GM12874 (cell line): ENCODE data around the gene TFRC.

ENCODE experiments used
- CTCF ChIP-seq: IDR thresholded peaks from 2 replicates; pipeline ENCODE4 v1.5.1; 2011; ENCODE audit warnings: low read depth, mild to moderate bottlenecking, control low read depth, low read length, moderate library complexity; ENCODE audit not compliant: insufficient read depth

Gene TFRC

GRCh38 chr3:196093317-196094111 is 11.6 kb upstream of the TFRC start:
- TF ChIP-seq CTCF, result no peak

- no peak for TF ChIP-seq CTCF
Measured at GRCh38 chr3:196087906-196088305, 6.0 kb upstream of the TFRC start.

GRCh38 chr3:196082619-196082971 is 705 bp upstream of the TFRC start:
- TF ChIP-seq CTCF, result no peak

- TF ChIP-seq CTCF, result no peak
Measured at GRCh38 chr3:196081002-196081833, 672 bp downstream of the TFRC start.

- no peak for TF ChIP-seq CTCF
Measured at GRCh38 chr3:196079682-196080081, 2.2 kb downstream of the TFRC start.

- TF ChIP-seq CTCF, result no peak
Measured at GRCh38 chr3:196075013-196075412, 6.9 kb downstream of the TFRC start.

- TF ChIP-seq CTCF, result peak; percentile 69
Measured at GRCh38 chr3:196073255-196073753, 8.6 kb downstream of the TFRC start.
